H1 (cell line): ENCODE results near the gene CNST. TPM values are rescaled to one million over a fixed set of nuclear protein-coding genes. Genes with fewer than 3 reads are reported as not detected.

Source experiments
- CTCF ChIA-PET: fragments of 300-600 bp; sonication (Branson Sonifier 250); formaldehyde crosslinking; loops from one replicate; lab custom pipeline; 2021; ENCODE audit not compliant: partially characterized antibody; lab: Charles Lee
- POLR2A ChIA-PET: fragments of 300-600 bp; sonication (Branson Sonifier 250); formaldehyde crosslinking; loops from one replicate; lab custom pipeline; 2021; ENCODE audit warnings: inconsistent platforms; ENCODE audit not compliant: partially characterized antibody; lab: Charles Lee
- DNase-seq, 2 experiments: peaks; one replicate each; pipeline versions ENCODE4 v3.0.0 to v3.0.0-alpha.2; 2010 to 2022; ENCODE audit warnings: low spot score in 2 of 2, low read depth in 1 of 2, mixed read lengths in 1 of 2
- FAIRE-seq: peaks from 2 replicates; lab custom pipeline; 2011; peaks lifted over from hg19 to GRCh38; lab: Jason Lieb, UNC
- H2AFZ ChIP-seq: 2 replicates; pipeline ENCODE4 v1.8.1; 2012; ENCODE audit warnings: low read length, inconsistent platforms
- H2AK5ac ChIP-seq: 2 replicates; pipeline ENCODE4 v1.6.1; 2013; ENCODE audit warnings: low read depth, low read length
- H2BK120ac ChIP-seq: replicated peaks from 2 replicates; pipeline ENCODE3; 2013; ENCODE audit warnings: low read depth, low read length, inconsistent platforms
- H2BK12ac ChIP-seq: 2 replicates; pipeline ENCODE4 v1.6.1; 2013; ENCODE audit warnings: low read depth, low read length
- H2BK15ac ChIP-seq: 2 replicates; pipeline ENCODE4 v1.6.1; 2013; ENCODE audit warnings: low read length
- H2BK20ac ChIP-seq: 2 replicates; pipeline ENCODE4 v1.6.1; 2013; ENCODE audit warnings: low read length
- H2BK5ac ChIP-seq: 2 replicates; pipeline ENCODE4 v1.6.1; 2013; ENCODE audit warnings: low read depth, low read length
- H3K14ac ChIP-seq: 2 replicates; pipeline ENCODE4 v1.6.1; 2013; ENCODE audit warnings: inconsistent platforms; ENCODE audit not compliant: insufficient read length
- H3K18ac ChIP-seq: 2 replicates; pipeline ENCODE4 v1.6.1; 2013; ENCODE audit warnings: low read length; ENCODE audit errors: extremely low read depth
- H3K23ac ChIP-seq: 2 replicates; pipeline ENCODE4 v1.6.1; 2013; ENCODE audit warnings: inconsistent platforms; ENCODE audit not compliant: insufficient read length
- H3K23me2 ChIP-seq: 2 replicates; pipeline ENCODE4 v1.6.1; 2013; ENCODE audit warnings: low read depth, low read length
- H3K27ac ChIP-seq: 2 replicates; pipeline ENCODE4 v1.6.1; 2011; ENCODE audit warnings: low read depth, low read length, inconsistent platforms
- H3K27me3 ChIP-seq, 4 experiments: replicated peaks in 1 of 4; 1 replicate in 1 of 4; 2 replicates in 3 of 4; pipeline versions ENCODE4 v1.6.1 to v1.8.1; 2011 to 2013; ENCODE audit warnings: low read length in 3 of 4, mild to moderate bottlenecking in 3 of 4, inconsistent platforms in 2 of 4, mixed read lengths in 2 of 4, moderate library complexity in 1 of 4; ENCODE audit not compliant: control insufficient read depth in 3 of 4, insufficient read depth in 3 of 4; ENCODE audit errors: extremely low read depth in 1 of 4
- H3K36me3 ChIP-seq, 4 experiments: 2 replicates each; pipeline versions ENCODE4 v1.6.1 to v1.8.1; 2011 to 2013; ENCODE audit warnings: mild to moderate bottlenecking in 4 of 4, low read length in 3 of 4, moderate library complexity in 2 of 4, control low read depth in 1 of 4, inconsistent platforms in 1 of 4; ENCODE audit not compliant: insufficient read depth in 4 of 4, control insufficient read depth in 2 of 4
- H3K4ac ChIP-seq: replicated peaks from 2 replicates; pipeline ENCODE3; 2013; ENCODE audit warnings: low read length, low read depth, mixed read lengths, inconsistent platforms; ENCODE audit not compliant: insufficient read length
- H3K4me1 ChIP-seq, 4 experiments: replicated peaks in 1 of 4; 1 replicate in 1 of 4; 2 replicates in 3 of 4; pipeline versions ENCODE4 v1.6.1 to v1.8.1; 2011 to 2013; ENCODE audit warnings: low read length in 3 of 4, inconsistent platforms in 2 of 4, mixed read lengths in 1 of 4; ENCODE audit not compliant: insufficient read depth in 4 of 4, control insufficient read depth in 3 of 4
- H3K4me2 ChIP-seq, 2 experiments: 2 replicates each; pipeline versions ENCODE4 v1.6.1 to v1.8.1; 2011 to 2013; ENCODE audit warnings: low read depth in 2 of 2, low read length in 2 of 2, control low read depth in 1 of 2, inconsistent platforms in 1 of 2, mild to moderate bottlenecking in 1 of 2; ENCODE audit not compliant: insufficient read depth in 1 of 2
- H3K4me3 ChIP-seq, 4 experiments: fragments of 200-600, 300-600 bp in 1 of 4; sonication (generic), shearing (Covaris generic), sonication (Bioruptor Twin) in 1 of 4; 2 replicates each; pipeline versions ENCODE4 v1.5.1 to v1.8.1; 2011 to 2016; ENCODE audit warnings: low read length in 4 of 4, low read depth in 3 of 4, control low read depth in 2 of 4, inconsistent platforms in 2 of 4, mild to moderate bottlenecking in 2 of 4, mixed read lengths in 1 of 4, moderate library complexity in 1 of 4; ENCODE audit not compliant: insufficient read depth in 2 of 4; ENCODE audit errors: extremely low read depth in 1 of 4
- H3K56ac ChIP-seq: replicated peaks from 2 replicates; pipeline ENCODE3; 2013; ENCODE audit warnings: low read depth, mild to moderate bottlenecking, mixed read lengths, low read length, inconsistent platforms; ENCODE audit not compliant: insufficient read length
- H3K79me1 ChIP-seq: 2 replicates; pipeline ENCODE4 v1.6.1; 2013; ENCODE audit warnings: low read depth, low read length, control low read depth
- H3K79me2 ChIP-seq, 2 experiments: 2 replicates each; pipeline versions ENCODE4 v1.6.1 to v1.8.1; 2012 to 2013; ENCODE audit warnings: low read length in 2 of 2, mild to moderate bottlenecking in 2 of 2, inconsistent platforms in 1 of 2; ENCODE audit not compliant: insufficient read depth in 2 of 2, control insufficient read depth in 1 of 2
- H3K9ac ChIP-seq, 4 experiments: replicated peaks in 1 of 4; 1 replicate in 1 of 4; 2 replicates in 3 of 4; pipeline versions ENCODE4 v1.6.1 to v1.8.1; 2011 to 2013; ENCODE audit warnings: low read depth in 3 of 4, low read length in 3 of 4, control low read depth in 2 of 4, mild to moderate bottlenecking in 2 of 4, moderate library complexity in 2 of 4, inconsistent platforms in 1 of 4; ENCODE audit errors: extremely low read depth in 1 of 4
- H3K9me3 ChIP-seq, 2 experiments: 2 replicates each; pipeline versions ENCODE4 v1.6.1 to v1.8.1; 2012 to 2013; ENCODE audit warnings: mild to moderate bottlenecking in 2 of 2, moderate library complexity in 2 of 2, control low read depth in 1 of 2, inconsistent platforms in 1 of 2, low read depth in 1 of 2, low read length in 1 of 2, mixed read lengths in 1 of 2; ENCODE audit not compliant: insufficient read depth in 2 of 2
- H4K20me1 ChIP-seq, 2 experiments: replicated peaks in 1 of 2; 2 replicates each; pipeline versions ENCODE3 to v1.8.1; 2011 to 2013; ENCODE audit warnings: inconsistent platforms in 2 of 2, low read length in 2 of 2, mild to moderate bottlenecking in 1 of 2; ENCODE audit not compliant: insufficient read depth in 2 of 2, control insufficient read depth in 1 of 2
- H4K5ac ChIP-seq: 2 replicates; pipeline ENCODE4 v1.6.1; 2013; ENCODE audit warnings: low read length, low read depth, mixed read lengths, inconsistent platforms; ENCODE audit not compliant: insufficient read length
- H4K8ac ChIP-seq: 2 replicates; pipeline ENCODE4 v1.8.0; 2013; ENCODE audit warnings: mild to moderate bottlenecking, moderate library complexity, low read length, inconsistent platforms; ENCODE audit not compliant: insufficient read depth; ENCODE audit errors: extremely low read depth
- H4K91ac ChIP-seq: replicated peaks from 2 replicates; pipeline ENCODE3; 2013; ENCODE audit warnings: low read length, mixed read lengths, inconsistent platforms; ENCODE audit not compliant: insufficient read length
- CBX5 ChIP-seq: fragments of 300-800, 300-1000 bp; sonication (generic); IDR thresholded peaks from 2 replicates; pipeline ENCODE4 v1.7.1; 2016; ENCODE audit warnings: antibody characterized with exemption, low read length, low read depth
- CBX8 ChIP-seq: fragments of 300-800, 300-1000 bp; sonication (generic); IDR thresholded peaks from 2 replicates; pipeline ENCODE4 v1.7.1; 2016; ENCODE audit warnings: low read depth, low read length, borderline replicate concordance
- CTBP2 ChIP-seq: IDR thresholded peaks from 2 replicates; pipeline ENCODE4 v1.7.0; 2011; ENCODE audit warnings: borderline replicate concordance, mild to moderate bottlenecking, moderate library complexity, mixed read lengths, low read length; ENCODE audit not compliant: insufficient read depth, insufficient read length
- KDM4A ChIP-seq: IDR thresholded peaks from one replicate; pipeline ENCODE4 v1.7.1; 2012; ENCODE audit warnings: low read depth, mild to moderate bottlenecking, moderate library complexity, low read length, inconsistent platforms; ENCODE audit not compliant: severe bottlenecking
- RAD21 ChIP-seq, 2 experiments: IDR thresholded peaks in 1 of 2; conservative IDR thresholded peaks in 1 of 2; 2 replicates each; pipeline ENCODE4 v1.6.1; 2011; ENCODE audit warnings: low read depth in 2 of 2, low read length in 2 of 2, improper control_type of control experiment in 1 of 2, inconsistent platforms in 1 of 2, mild to moderate bottlenecking in 1 of 2, moderate library complexity in 1 of 2
- SIX5 ChIP-seq: IDR thresholded peaks from 2 replicates; pipeline ENCODE4 v1.6.1; 2011; ENCODE audit warnings: mild to moderate bottlenecking, low read depth, low read length
- TAF7 ChIP-seq: optimal IDR thresholded peaks from 2 replicates; pipeline ENCODE3; 2011; ENCODE audit warnings: low read depth, mild to moderate bottlenecking, inconsistent platforms, low read length, moderate library complexity, borderline replicate concordance
- WGBS, 2 experiments: shearing (Covaris generic) in 1 of 2; methylation state at CpG; one replicate each; pipeline versions ENCODE4 v1.1.6 to v1.1.7; 2013 to 2015; ENCODE audit warnings: low lambda C conversion rate in 2 of 2, mixed read lengths in 2 of 2, inconsistent platforms in 1 of 2, low coverage in 1 of 2, missing lambda C conversion rate in 1 of 2; ENCODE audit not compliant: insufficient replicate concordance in 2 of 2, insufficient coverage in 1 of 2, insufficient read length in 1 of 2; ENCODE audit errors: extremely low coverage in 1 of 2, missing lambda C conversion rate in 1 of 2; 5-methylcytosine and 5-hydroxymethylcytosine counted together
- polyA plus RNA-seq, 7 experiments: library from polyadenylated mRNA; depleted of rRNA in 3 of 7; stranded (reverse) in 5 of 7; unstranded in 2 of 7; fragments of >200 nt in 5 of 7; fragments of 200-250 nt in 2 of 7; gene quantifications; 1 replicate in 5 of 7; 2 replicates in 1 of 7; 4 replicates in 1 of 7; pipeline versions ENCODE4 v1.2.1 to v1.2.3, GENCODE V29; 2011 to 2013; ENCODE audit warnings: missing spikeins in 2 of 7, mixed read lengths in 2 of 7
- total RNA-seq: library from RNA; stranded (reverse); fragmentation: NEBNext Ultra II Directional; extraction: Animal tissue kit (Norgen Biotek cat#: 25700); gene quantifications from 2 replicates; pipeline ENCODE4 v1.2.1, GENCODE V29; 2021

The CNST gene
- total and polyA plus RNA-seq, 2 of the 8 experiments (the other 6 are each of a cell fraction or from before 2014, with no cell fraction given): 5.3 to 21.3 TPM

DNA sequence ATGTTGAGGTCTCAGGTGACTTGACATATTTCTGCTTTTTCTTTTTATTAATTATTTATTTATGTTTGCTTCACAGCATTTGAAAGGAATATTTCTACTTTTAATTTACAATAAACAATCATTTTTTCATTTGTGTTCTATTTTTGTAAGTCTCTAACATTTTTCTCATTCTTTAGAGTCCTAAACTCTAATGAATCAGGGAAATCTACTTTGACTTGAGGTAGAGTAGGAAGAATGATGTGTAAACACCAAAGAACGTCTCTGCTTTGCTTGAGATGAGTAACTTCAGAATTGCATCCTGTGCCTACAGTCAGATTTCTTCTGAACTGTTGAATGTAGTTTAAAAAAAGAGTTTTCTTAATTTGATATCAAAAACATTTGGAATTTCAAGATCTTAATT is 65.2 kb downstream of the CNST start:
- H2BK20ac ChIP-seq: no peak overlapping the region
- no peak overlapping the region for H4K91ac ChIP-seq
- no peak overlapping the region for H2AK5ac ChIP-seq
- no peak overlapping the region for H4K5ac ChIP-seq
- no peaks in the 10 kb centered on the region for H3K23me2 ChIP-seq
- no peak overlapping the region for H3K18ac ChIP-seq
- WGBS, 2 experiments: 86% methylated on average over 1 of the region's 1 CpG; no CpG with 5 or more reads in 1 of the 2 experiments
- ChIA-PET POLR2A (no interaction called here), CTCF (no interaction called here)
- no peak overlapping the region for H3K4ac ChIP-seq
- no peak overlapping the region for H2BK5ac ChIP-seq
- H3K9me3 ChIP-seq: no peaks in the 10 kb centered on the region
- H3K27ac ChIP-seq: no peak overlapping the region
- no peak overlapping the region for H3K4me2 ChIP-seq
- DNase-seq: no peak
- H3K27me3 ChIP-seq: no peaks in the 10 kb centered on the region
- H3K79me2 ChIP-seq: no peaks in the 10 kb centered on the region
- no peaks in the 10 kb centered on the region for H3K79me1 ChIP-seq
- H3K56ac ChIP-seq: no peak overlapping the region
- no peak overlapping the region for H3K4me3 ChIP-seq
- H3K36me3 ChIP-seq: peaks cover 0 to 2% (median 0%) of the 10 kb centered on the region in 4 experiments; a peak in 3 of 8 replicates
- no peak for FAIRE-seq
- H2BK120ac ChIP-seq: no peak overlapping the region
- H4K20me1 ChIP-seq: no peaks in the 10 kb centered on the region
- no peak overlapping the region for H3K23ac ChIP-seq
- no peak overlapping the region for H2BK12ac ChIP-seq
- no peak for TF ChIP-seq CBX8
- no peak for TF ChIP-seq RAD21 (IDR thresholded peaks at IDR 0.05 in 1 of 2, conservative IDR thresholded peaks at IDR 0.05 in 1 of 2; ENCODE audit: low read depth in 2 of 2, low read length in 2 of 2)
- TF ChIP-seq SIX5: no peak
- no peak for TF ChIP-seq KDM4A
- TF ChIP-seq CTBP2: no peak
- TF ChIP-seq TAF7: no peak
- TF ChIP-seq CBX5: no peak
- TF ChIP-seq, all 59 proteins: peak for 0
- Histone ChIP-seq H3K4me1 (no peaks in the 10 kb centered on the region), H4K8ac (no peak overlapping the region), H3K9ac (no peak overlapping the region), H2BK15ac (no peak overlapping the region), H3K14ac (no peak overlapping the region), H2AFZ (no peak overlapping the region)
